Measurements from ENCODE around the gene MGAT5.
"Not testable (repeated sequence)": the region's sequence is repeated elsewhere in the genome, so short reads cannot be mapped to it uniquely, and the experiment has no call there.

MGAT5 gene

DNA sequence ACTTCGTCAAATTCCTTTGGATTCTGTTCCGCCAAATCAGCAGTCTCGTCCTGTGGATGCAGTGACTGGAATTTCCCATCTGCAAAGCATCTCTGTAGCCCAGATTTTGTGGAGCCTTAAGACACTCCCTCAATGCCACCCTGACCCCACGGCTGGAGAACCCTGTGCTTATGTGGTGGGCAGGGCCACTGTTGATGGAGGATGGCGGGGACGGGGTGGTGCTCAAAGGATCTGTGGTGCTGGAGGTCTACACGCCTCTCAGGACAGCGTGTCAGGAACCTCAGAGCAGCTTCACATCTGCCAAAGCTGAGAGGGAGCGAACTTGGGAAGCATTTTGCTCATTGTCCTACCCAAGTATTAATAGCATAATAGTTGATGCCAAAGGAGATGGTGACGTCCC, 200.1 kb downstream of the MGAT5 start:
- no peak for DNase-seq

DNA sequence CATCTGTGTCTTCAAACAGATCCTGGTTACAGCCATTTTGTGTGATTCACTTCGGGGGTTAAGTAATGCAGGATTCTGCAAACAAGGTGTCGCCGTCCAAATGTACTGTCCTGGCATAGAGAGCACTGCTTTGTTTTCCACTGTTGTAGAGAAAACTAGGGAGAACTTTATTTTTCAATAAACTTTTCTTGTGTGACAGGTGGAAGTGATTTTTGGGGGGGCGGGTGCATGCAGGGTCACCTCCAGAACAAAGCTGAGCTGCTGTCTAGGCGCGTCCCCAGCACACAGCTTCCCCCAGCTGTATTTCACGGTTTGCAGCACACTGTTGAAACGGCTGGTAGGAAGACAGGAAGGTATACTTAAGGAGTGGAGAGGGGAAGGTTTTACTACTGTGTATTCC, 200.6 kb downstream of the MGAT5 start:
- DNase-seq = no peak

DNA sequence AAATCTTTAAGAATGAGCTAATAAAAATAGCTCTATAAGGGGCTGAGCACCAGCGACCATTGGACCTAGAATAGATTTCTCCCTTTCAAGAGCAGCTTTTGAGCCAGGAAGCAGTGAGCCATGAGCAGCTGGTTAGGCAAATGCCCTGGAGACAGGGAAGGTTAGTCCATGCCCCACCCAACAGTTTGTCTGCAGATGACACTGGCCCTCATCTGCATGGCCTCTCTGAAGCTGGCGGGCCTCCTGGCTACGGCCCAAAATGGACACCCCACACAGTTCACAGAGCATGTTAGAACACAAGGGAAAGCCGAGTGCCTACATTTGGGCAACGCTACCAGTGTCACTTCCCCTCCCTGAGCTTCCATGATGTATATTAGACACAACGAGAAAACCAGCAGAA, 201.1 kb downstream of the MGAT5 start:
- no peak for DNase-seq

DNA sequence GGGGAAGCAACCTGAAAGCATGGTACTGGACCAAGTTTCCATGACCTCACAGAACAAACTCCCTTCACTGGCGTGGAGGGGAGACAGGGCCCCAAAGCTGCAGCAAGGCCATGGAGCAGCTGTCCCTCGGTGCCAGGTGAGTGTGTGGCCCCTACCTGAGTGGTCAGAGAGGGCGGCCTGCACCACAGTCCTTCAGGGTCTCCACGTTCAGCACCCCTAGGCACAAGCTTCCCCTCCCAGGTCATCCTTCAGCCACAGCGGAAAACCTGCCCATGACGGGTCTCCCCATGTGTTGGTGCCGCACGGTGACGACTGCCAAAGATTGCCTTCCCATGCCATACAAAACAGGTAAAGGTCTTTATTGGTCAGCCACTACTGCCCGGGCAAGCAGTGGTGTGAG, 201.6 kb downstream of the MGAT5 start:
- no peak for DNase-seq

DNA sequence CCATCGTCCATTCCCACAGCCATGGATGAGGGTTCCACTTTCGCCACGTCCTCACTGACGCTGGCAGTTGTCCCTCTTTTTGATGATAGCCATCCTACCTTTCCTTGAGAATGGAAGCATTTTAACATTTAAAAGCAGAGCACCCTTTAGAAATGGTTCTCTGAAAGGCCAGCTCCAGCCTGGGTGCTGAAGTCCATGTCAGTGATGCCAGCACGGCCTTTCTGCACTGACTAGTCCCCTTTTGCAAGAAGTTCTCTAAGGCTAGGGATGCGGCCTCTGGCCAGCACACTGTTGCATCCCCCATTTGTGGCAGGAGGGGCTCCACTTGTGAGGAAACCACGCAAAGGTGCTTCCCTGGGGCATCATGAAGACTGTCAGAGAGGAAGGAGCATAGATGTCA, 203.5 kb downstream of the MGAT5 start:
- DNase-seq = no peak

DNA sequence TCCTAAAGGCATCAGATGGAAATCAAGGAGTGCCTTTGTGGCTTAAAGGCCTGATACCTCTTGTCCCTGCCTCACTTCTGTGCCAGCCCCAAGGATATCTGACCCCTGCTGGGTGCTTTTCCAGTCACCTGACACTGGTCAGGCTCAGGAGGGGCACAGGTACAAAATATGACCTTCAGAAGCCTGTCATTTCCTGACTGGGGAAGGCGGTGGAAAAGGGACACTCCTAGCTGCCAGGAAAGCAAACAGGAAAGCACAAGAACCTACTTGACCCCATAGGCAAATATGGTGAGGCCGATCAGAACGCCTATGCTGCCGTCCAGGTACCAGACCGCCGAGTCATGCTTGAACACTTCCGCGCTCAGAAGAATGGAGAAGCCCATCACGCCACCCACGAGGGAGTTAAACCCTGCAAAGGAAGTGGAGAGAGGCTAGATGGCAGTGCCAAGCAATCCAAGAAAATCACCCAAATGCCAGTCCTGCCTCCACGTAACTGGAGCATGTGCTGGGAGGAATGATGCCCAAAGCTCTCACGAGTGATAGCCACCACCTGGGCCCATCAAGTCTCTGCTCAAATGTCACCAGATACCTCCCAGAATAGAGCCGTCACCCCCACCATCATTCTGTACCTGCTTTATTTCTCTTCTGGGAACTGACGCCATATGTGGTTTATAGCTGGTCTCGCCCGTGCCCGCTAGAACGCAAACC, 204.0 kb downstream of the MGAT5 start:
- DNase-seq = no peak

DNA sequence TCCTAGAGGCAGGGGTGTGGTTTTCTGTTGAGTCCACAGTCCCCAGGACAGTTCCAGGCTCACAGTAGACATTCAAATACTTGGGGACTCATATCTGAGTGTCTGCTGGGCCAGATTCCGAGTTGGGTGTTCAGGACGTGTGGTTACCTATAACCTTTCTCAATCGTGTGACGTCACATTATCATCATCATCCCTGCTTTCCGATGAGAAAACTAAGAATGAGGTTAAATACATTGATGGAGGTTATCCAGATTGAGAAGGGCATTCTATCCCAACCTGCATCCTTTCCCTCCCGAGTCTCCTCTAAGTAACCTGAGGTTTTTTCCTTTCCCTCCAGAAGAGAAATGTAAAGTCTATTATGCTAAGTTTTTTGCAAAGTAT, 204.6 kb downstream of the MGAT5 start:
- DNase-seq = no peak

DNA sequence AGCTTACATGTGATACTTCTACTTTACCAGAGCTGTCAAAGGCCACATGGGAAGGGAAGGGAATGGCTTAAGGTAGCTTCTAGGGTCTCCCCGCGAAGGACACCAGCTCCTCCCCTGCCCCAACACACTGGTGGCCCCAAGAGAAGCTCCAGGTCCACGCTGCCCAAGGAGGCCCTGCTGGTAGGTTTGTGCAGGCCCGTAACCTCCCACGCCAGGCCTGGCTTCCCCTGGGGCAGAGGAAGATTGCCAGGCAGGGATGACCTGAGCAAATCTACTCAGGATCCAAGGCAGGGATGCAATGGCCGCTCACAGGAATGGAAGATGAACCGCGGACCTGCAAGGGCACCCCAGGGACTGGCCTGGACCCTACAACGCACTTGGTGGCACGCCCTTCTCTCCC, 205.1 kb downstream of the MGAT5 start:
- DNase-seq = no peak

DNA sequence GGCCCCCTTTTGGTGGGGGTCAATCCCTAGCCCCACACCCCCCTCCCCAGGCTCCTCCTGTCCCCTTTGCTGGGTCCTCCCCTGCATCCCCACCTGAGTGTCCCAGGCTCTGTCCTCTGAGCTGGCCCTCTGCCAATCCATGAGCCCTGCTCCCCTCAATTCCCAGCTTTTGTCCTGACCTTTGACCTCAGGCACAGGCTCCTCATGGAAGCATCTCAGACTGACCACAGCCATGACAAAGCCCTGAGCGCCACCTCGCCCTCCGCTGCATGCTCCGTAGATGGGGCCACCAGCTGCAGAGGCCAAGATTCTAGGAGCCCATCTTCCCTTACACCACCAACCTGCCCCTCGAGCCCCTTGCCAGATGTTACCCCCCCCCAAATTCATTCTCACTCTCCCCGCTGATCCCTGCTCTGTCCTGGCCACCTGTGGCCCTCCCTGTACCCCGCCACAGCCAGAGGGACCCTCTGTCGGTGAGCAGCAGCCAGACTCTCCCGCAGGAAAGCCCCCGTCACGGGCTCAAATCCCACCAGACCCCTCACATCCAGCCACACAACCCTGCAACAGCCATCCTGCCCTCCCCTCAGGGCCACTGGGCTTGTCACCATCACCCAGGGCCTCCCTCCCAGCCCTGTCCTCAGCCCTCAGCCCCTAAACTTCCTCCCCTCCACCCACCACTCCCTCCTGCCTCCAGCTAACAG, 206.0 kb downstream of the MGAT5 start:
- DNase-seq = no peak

DNA sequence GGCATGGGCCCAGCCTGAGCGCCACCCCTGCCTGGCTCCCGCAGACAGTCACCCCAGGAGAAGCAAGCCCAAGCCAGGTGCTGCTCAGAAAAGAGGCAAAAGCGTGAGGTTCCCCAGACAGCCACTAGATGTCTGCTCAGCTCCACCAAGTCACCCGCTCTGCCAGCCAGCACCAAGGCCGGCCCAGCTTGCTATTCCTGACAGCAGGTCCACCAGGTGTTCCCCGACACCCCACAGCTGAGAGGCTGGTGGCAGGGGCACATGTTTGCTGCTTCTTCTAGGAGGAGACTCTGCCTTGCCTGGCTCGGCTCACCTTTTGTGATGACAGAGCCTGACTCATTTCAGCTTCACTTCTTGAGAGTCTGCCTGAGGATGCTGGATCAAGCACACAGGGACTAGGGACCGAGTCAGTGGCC, 206.7 kb downstream of the MGAT5 start:
- peak; percentile 24 to 33 for DNase-seq

DNA sequence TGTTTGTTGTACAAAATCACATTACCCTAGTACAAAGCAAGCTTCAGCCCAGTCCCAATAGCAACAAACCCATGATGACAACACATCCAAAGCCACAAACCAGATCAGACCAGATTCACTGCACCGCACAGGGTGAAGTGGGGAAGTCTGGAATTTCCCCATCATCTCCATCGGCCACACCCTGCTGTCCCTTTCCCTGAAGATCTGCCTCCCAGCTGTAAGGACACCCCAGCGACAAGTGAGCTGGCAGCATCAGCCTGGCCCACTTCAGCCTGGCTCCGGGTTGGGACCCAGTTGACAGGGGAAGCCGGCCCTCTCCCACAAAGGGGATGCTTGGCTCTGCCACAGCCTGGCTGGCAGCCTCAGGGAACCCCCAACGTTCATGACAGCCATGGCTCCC, 207.6 kb downstream of the MGAT5 start:
- no peak for DNase-seq

DNA sequence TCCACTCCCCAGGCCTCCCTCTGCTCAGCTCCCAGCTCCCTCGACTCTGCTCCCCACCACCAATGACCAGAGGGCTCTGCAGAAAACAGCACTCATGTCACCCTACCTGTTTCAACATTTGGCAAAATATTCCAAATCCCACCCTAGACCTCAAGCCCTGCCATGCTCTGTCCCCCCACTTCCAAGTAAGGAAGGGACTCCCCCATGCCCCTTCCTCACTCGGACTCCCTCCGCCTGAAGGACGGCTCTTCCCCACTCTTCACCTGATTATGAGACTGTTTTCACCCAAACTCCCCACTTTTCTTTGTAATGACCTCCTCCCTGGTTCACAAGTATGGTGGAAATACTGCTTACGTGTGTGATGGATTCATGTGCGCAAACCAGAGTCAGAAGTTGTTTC, 208.4 kb downstream of the MGAT5 start:
- no peak for DNase-seq

DNA sequence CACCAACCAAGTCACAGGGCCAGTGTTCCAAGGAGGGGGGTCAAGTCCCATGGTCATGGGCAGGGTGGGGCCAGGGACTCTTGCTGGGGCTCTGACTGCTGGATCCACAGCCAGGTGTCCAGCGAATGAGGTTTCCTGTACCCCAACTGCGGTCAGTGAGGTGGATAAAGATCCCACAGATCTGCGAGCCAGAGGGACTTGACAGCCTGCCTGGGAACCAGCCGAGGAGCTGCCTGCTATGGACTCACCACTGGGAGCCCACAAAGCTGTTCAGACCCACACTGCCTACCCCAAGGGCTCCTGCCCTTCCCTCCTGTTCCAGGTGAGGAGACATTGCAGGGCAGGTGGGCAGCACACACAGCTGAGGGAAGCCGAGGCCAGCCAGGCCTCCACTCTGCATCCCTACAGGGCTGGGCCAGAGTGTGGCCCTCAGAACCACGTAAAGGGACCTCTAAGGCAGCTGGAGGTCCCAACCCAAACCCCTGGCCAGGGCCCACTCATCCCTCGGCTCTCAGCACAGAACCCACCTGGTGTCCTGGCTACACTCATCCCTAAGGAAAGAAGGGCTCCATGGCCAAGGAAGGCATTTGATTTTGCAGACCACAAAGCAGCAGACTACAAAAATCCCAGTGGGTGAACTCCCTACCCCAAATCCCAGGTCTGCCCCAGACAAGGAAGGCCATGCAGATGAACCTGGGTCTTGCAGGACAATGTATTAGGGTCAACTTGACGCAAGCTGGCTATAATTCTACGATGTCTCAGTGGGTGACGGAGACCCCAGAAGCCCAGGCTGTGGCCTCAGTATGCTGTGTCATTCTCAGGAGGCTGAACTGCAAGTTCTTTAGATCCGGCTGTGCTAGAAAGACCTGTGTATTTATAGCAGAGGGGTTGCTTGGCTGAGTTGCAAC, 209.2 kb downstream of the MGAT5 start:
- no peak for DNase-seq

DNA sequence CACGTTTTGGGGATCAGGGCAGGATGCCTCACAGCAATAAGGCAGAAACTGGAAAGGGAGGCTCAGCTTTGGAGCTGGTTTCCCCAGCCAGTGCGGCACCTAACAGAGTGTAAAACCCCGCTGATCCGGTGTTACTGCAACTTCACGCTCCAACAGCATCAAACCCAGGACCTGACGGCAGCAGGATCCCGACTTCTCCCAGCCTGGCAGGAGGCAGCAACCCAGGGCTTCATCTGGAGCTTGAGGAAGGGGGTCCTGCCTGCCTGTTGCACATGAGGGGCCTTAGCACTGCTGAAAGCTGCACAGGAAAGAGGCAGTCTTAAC, 209.8 kb downstream of the MGAT5 start:
- DNase-seq = no peak

DNA sequence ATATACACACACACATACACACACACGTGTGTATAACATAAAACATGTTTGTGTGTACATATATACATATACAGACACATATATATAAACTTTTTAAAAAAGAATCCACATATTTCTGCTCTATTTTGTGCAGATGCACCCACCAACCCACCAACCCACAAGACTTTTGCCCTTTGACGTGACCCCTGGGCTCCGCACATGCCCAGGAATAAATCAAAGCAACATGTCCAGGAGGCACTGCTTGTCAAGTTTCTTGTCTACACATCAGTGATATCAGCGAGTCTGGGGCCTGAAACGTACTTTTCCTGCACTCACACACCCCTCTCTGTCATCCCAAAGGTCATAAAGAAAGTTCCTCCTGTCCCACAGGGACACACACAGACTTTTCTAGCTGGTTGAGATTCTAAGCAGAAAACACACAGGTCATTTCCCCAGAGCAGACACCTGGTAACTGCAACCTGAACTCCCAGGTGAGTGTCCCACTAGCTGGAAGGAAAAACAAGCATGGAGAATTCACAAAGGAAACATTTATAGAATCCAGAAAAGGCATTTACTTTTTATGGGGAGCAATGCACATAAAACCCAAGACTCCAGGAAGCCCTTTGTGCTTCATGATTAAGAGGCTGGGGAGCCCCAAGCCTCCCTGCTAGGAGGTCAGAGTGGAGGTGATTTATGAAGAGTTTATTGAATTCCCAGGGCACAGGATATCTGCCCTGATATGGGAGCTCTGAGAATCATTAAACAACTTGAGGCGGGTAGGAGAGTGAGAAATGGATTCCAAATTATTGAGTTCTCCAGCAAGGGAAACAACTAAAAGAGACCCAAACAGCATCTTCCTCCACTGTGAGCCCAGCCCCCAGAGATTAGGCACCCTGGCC, 211.6 kb downstream of the MGAT5 start:
- DNase-seq = no peak

DNA sequence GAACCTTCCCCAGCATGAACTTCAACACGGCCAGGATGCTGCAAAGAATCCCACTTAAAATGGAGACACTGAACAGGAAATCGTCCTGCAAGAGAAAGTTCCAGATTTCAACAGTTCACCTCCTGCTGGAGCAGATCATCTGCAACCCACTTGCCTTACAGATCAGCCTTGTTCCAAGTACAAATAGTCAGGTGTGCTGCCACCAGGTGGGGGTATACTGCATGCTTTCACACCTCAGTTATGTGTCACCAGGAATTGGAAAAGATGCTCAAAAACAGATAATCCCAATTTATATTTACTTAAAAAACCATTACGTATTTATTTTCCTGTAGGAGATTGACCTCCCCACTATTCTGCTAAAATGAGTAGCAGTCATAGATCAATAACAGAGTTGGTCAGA, 212.3 kb downstream of the MGAT5 start:
- DNase-seq = peak; percentile 22 to 33

DNA sequence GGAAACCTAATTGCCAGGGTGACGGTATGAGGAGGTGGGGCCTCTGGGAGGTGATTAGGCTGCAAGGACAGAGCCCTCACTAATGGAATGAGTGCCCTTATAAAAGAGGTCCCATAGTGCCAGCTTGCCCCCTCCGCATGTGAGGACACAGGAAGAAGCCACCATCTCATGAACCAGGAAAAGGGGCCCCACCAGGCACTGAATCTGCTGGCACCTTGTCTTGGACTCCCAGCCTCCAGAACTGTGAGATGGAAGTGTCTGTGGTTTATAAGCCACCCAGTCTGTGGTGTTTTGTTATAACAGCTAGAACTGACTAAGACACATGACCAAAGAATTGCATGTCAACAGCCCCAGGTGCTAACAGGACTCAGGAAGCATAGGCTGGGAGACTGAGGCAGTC, 214.3 kb downstream of the MGAT5 start:
- peak in 1 of 2 donors; percentile 18 for DNase-seq

DNA sequence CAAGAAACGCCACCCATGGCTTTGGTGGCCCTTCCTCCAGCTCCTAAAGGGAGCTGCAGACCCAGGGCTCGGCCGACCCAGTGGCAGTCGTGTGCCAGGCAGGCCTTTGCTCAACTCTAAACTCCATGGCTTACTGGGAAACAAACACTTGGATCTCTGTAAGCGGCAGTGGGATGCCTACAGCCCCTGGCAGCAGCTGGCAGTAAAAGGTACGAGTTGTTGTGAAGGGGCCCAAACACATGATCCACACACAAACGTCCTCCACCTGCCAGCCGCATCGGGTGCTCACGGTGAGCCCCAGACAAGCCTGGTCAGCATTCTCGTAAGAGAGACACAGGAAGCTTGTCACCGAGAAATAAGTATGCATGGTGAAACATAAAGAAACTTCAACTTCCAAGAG, 214.9 kb downstream of the MGAT5 start:
- DNase-seq = peak in 1 of 2 donors; percentile 15

DNA sequence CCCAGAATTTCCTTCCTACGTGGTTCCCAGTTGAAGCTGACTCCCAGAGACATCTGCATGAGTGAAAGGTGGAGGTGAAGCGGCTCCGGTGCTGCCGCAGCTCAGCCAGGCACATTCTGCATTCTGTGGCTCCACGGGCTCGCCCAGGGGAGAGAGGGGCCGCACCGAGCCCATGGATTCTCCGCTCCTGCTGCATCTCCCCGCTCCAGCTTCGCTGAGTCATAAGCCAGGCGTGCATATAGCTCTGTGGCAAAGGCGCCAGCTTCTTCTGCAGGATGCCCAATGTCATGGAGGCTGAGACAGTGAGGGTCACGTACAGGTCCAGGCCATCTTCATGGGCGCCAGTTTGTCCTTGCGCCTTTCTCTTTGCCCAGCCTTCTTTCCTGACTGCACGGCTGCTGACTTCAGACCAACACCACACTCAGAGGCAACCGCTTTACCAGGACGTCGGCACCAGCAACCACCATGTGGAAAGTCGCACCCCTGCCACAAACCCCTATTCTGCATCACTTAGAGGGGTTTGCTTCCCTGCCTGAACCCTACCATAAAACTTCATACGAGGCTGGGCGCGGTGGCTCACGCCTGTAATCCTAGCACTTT, 215.7 kb downstream of the MGAT5 start:
- DNase-seq = no peak

DNA sequence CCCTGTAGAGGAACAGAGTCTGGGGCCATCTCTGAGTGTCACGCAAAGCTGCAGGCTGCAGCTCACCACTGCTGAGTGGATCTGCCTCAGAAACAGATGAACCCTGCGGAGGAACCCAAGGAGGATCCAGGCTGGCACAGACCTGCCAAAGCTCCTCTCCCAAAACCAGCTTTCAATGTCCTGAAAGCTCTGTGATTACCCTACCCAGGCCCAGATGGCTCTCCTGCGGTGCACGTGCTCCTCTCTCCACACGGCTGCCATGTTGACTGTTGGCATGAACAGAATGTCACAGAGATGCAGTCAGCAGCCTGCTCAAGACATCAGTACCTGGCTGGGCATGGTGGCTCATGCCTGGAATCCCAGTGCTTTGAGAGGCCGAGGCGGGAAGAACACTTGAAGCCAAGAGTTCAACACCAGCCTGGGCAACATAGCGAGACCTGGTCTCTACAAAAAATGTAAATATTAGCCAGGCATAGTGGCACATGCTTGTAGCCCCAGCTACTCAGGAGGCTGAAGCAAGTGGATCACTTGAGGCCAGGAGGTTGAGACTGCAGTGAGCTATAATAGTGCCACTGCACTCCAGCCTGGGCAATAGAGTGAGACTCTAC, 216.8 kb downstream of the MGAT5 start:
- DNase-seq = peak in 1 of 2 donors; percentile 4

DNA sequence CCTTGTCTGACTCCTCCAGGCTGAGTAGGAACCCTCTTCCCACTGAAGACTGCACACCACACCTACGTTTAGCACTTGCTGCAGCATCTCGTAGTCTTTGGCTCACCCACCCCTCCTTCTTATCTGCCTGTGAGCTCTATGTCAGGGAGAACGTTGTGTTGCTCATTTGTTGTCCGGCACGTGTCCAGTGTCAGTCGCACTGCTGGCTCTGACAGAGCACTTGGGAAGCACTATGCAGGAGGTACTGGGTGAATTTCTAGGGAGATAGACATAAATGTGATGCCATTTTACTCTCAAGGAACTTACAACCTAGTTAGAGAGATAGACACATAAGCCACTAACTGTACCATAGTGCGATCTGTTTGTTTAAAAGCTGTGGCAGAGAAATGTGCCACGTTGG, 223.1 kb downstream of the MGAT5 start:
- not testable (repeated sequence) for DNase-seq
